Measurements from ENCODE around the gene H2BK1. TPM values are rescaled to one million over a fixed set of nuclear protein-coding genes. Genes with fewer than 3 reads are reported as not detected.

Gene H2BK1
- polyA plus RNA-seq, 1 experiment: not detected

- Histone ChIP-seq H3K9me3 (ENCODE audit: control insufficient read depth, insufficient read depth, low read length) (no peaks in the 10 kb centered on the region; the same call in 1 of the 2 replicates), H3K27me3 (ENCODE audit: control insufficient read depth, insufficient read depth, low read length) (no peaks in the 10 kb centered on the region), H3K4me3 (ENCODE audit: low read depth, low read length) (no peak overlapping the region), H3K27ac (ENCODE audit: low read depth, low read length) (peak overlapping the region; percentile 21)
- no peak for TF ChIP-seq CTCF (IDR thresholded peaks at IDR 0.05; ENCODE audit: low read depth, low read length)
- ChIA-PET POLR2A (interaction anchor here (1.9 kb wide), 1 partner anchor 14 kb away, joined by 8 read pairs; the partner anchor contains the start of gene ABCF2), CTCF (interaction anchor here (5.1 kb wide), 1 partner anchor 16 kb away, joined by 64 read pairs; the partner anchor contains the start of gene ABCF2)
- no peak for DNase-seq (ENCODE audit: low read depth, low spot score)
Observed at GRCh38 chr7:151240942-151241754, 30.9 kb upstream of the H2BK1 start.

DNA sequence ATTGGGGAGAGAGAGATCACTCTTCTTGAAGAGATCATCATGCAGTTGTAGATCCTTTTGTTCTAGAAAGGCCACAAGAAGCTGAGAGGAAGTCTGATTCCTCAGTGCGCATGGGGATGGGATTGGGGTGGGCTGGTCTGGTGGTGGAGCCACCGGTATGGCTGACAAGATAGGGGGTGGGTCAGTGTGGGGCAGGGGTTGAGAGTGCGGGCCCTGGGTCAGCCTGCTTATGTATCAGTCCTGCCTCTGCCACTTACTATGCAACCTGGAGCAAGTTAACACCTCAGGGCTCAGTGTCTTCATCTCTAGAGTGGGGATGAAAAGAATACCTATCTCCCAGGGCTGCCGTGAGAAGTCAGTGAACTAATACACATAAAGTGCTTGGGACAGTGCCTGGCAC is 30.2 kb upstream of the H2BK1 start:
- TF ChIP-seq CTCF (IDR thresholded peaks at IDR 0.05; ENCODE audit: low read depth, low read length): no peak
- CTCF ChIA-PET: no interaction called here

DNA sequence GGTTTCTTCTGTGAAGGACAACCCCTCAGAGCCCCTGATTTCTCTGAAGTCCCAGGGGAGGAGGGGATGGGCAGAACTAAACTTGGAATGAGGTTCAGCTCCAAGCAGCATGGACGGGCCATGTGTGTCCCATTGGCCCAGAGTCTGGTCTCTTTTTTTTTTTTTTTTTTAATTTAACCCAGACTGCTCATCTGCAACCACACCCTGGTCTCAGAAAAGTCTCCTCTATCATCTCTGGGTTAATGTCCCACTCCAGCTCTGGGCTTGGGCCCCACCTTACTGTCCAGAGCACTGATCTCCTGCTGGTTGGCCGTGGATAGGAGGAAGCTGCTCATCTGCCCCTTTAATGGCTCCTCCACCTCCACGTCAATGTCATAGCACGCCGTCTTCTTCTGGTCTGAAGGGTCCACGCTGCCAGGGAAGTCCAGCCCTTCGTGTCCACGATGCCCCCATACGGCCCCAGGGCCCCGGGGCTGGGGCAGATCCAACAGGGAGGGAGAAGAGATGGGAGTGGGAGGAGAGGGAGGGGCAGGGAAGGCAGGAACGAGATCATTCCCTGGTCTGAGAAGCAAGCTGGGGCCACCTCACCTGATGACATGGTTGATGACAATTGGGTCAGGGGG is 29.7 kb upstream of the H2BK1 start:
- no peak for TF ChIP-seq CTCF (IDR thresholded peaks at IDR 0.05; ENCODE audit: low read depth, low read length)
- Histone ChIP-seq H3K27me3 (ENCODE audit: control insufficient read depth, insufficient read depth, low read length) (no peaks in the 10 kb centered on the region), H3K9me3 (ENCODE audit: control insufficient read depth, insufficient read depth, low read length) (no peaks in the 10 kb centered on the region; the same call in 1 of the 2 replicates), H3K27ac (ENCODE audit: low read depth, low read length) (no peak overlapping the region), H3K4me3 (ENCODE audit: low read depth, low read length) (no peak overlapping the region)
- no peak for DNase-seq (ENCODE audit: low read depth, low spot score)
- CTCF ChIA-PET: no interaction called here
- POLR2A ChIA-PET: interaction anchor here (1.2 kb wide), 1 partner anchor 13 kb away, joined by 5 read pairs; no protein-coding TSS in a partner anchor

More for the DNA sequence above, 30.2 kb upstream of the H2BK1 start:
- Histone ChIP-seq H3K27me3 (ENCODE audit: control insufficient read depth, insufficient read depth, low read length) (no peaks in the 10 kb centered on the region), H3K9me3 (ENCODE audit: control insufficient read depth, insufficient read depth, low read length) (no peaks in the 10 kb centered on the region; the same call in 1 of the 2 replicates), H3K4me3 (ENCODE audit: low read depth, low read length) (no peak overlapping the region), H3K27ac (ENCODE audit: low read depth, low read length) (no peak overlapping the region)
- POLR2A ChIA-PET: no interaction called here
- DNase-seq (ENCODE audit: low read depth, low spot score): no peak

- ChIA-PET POLR2A (interaction anchor here (1.2 kb wide), 1 partner anchor 12 kb away, joined by 5 read pairs; no protein-coding TSS in a partner anchor), CTCF (no interaction called here)
- Histone ChIP-seq H3K9me3 (ENCODE audit: control insufficient read depth, insufficient read depth, low read length) (no peaks in the 10 kb centered on the region; the same call in 1 of the 2 replicates), H3K27me3 (ENCODE audit: control insufficient read depth, insufficient read depth, low read length) (no peaks in the 10 kb centered on the region), H3K4me3 (ENCODE audit: low read depth, low read length) (no peak overlapping the region), H3K27ac (ENCODE audit: low read depth, low read length) (no peak overlapping the region)
- TF ChIP-seq CTCF (IDR thresholded peaks at IDR 0.05; ENCODE audit: low read depth, low read length): no peak
- no peak for DNase-seq (ENCODE audit: low read depth, low spot score)
Observed at GRCh38 chr7:151238924-151239836, 28.9 kb upstream of the H2BK1 start.
